GM12878 (cell line): Measurements from ENCODE around the gene REM2. TPM values are rescaled to one million over a fixed set of nuclear protein-coding genes. Genes with fewer than 3 reads are reported as not detected.

Experiments used
- BHLHE40 ChIP-seq, 2 experiments: fragments of 450-650 bp in 1 of 2; IDR thresholded peaks; 2 replicates each; pipeline ENCODE4 v1.6.1; 2011 to 2017; ENCODE audit warnings: low read depth in 2 of 2, borderline replicate concordance in 1 of 2, improper control_type of control experiment in 1 of 2, low read length in 1 of 2, mild to moderate bottlenecking in 1 of 2
- CEBPB ChIP-seq, 2 experiments: fragments of 150-350 bp in 1 of 2; IDR thresholded peaks; 2 replicates each; pipeline ENCODE4 v1.6.1; 2012 to 2014; ENCODE audit warnings: low read depth in 2 of 2, low read length in 2 of 2, borderline replicate concordance in 1 of 2, inconsistent platforms in 1 of 2
- CHD2 ChIP-seq: IDR thresholded peaks from 2 replicates; pipeline ENCODE4 v1.6.1; 2011; ENCODE audit warnings: low read depth, low read length, improper control_type of control experiment, borderline replicate concordance
- E4F1 ChIP-seq: fragments of 450-650 bp; IDR thresholded peaks from 2 replicates; pipeline ENCODE4 v1.6.1; 2018; ENCODE audit warnings: borderline replicate concordance, mild to moderate bottlenecking; ENCODE audit not compliant: partially characterized antibody
- EED ChIP-seq: sonication (generic); IDR thresholded peaks from 2 replicates; pipeline ENCODE4 v1.6.1; 2016; ENCODE audit warnings: antibody characterized with exemption, low read depth
- GABPA ChIP-seq: IDR thresholded peaks from 2 replicates; pipeline ENCODE4 v1.6.1; 2014; ENCODE audit warnings: antibody characterized with exemption, low read depth, mild to moderate bottlenecking, inconsistent platforms
- HCFC1 ChIP-seq: fragments of 150-350 bp; IDR thresholded peaks from 2 replicates; pipeline ENCODE4 v1.6.1; 2014; ENCODE audit warnings: low read length
- HSF1 ChIP-seq: fragments of 150-350 bp; IDR thresholded peaks from 2 replicates; pipeline ENCODE4 v1.6.1; 2014; ENCODE audit warnings: mild to moderate bottlenecking, low read depth, low read length
- IKZF2 ChIP-seq, 2 experiments: fragments of 450-650 bp; IDR thresholded peaks; 2 replicates each; pipeline ENCODE4 v1.6.1; 2017; ENCODE audit warnings: mild to moderate bottlenecking in 2 of 2, moderate library complexity in 2 of 2
- KDM1A ChIP-seq: fragments of 200-600 bp; sonication (generic); IDR thresholded peaks from 2 replicates; pipeline ENCODE4 v1.6.1; 2016; ENCODE audit warnings: borderline replicate concordance
- MYB ChIP-seq: fragments of 150-350 bp; IDR thresholded peaks from 2 replicates; pipeline ENCODE4 v1.6.1; 2014; ENCODE audit warnings: mild to moderate bottlenecking, low read depth, low read length, borderline replicate concordance
- NBN ChIP-seq: fragments of 450-650 bp; IDR thresholded peaks from 2 replicates; pipeline ENCODE4 v1.6.1; 2016
- NFYA ChIP-seq: IDR thresholded peaks from 2 replicates; pipeline ENCODE4 v1.6.1; 2011; ENCODE audit warnings: low read depth, mild to moderate bottlenecking, low read length, improper control_type of control experiment, borderline replicate concordance
- PBX3 ChIP-seq: IDR thresholded peaks from 2 replicates; pipeline ENCODE4 v1.6.1; 2011; ENCODE audit warnings: mild to moderate bottlenecking, low read depth, low read length, moderate library complexity; ENCODE audit not compliant: insufficient replicate concordance
- POLR2A ChIP-seq: IDR thresholded peaks from 2 replicates; pipeline ENCODE4 v1.6.1; 2011; ENCODE audit warnings: low read depth, mild to moderate bottlenecking, low read length
- RFX5 ChIP-seq: IDR thresholded peaks from 2 replicates; pipeline ENCODE4 v1.6.1; 2011; ENCODE audit warnings: low read depth, low read length, improper control_type of control experiment
- SMAD5 ChIP-seq: IDR thresholded peaks from 2 replicates; pipeline ENCODE4 v1.6.1; 2016; ENCODE audit warnings: antibody characterized with exemption, low read depth
- USF2 ChIP-seq: IDR thresholded peaks from 2 replicates; pipeline ENCODE4 v1.6.1; 2011; ENCODE audit warnings: low read depth, low read length, improper control_type of control experiment, borderline replicate concordance
- ZNF274 ChIP-seq: IDR thresholded peaks from one replicate; pipeline ENCODE4 v1.8.0; 2011; ENCODE audit not compliant: insufficient read length, insufficient read depth
- ZNF622 ChIP-seq: fragments of 450-650 bp; IDR thresholded peaks from 2 replicates; pipeline ENCODE4 v1.6.1; 2017; ENCODE audit warnings: mild to moderate bottlenecking, inconsistent platforms
- polyA plus RNA-seq, 11 experiments: library from polyadenylated mRNA; depleted of rRNA in 4 of 11; unstranded in 6 of 11; stranded (reverse) in 5 of 11; fragments of >200 nt; fragmentation: Nextera tagmentation in 4 of 11; fragmentation: Illumina TruSeq in 1 of 11; extraction: Ambion mirVana in 4 of 11; extraction: Trizol in 1 of 11; gene quantifications; 1 replicate in 1 of 11; 2 replicates in 10 of 11; pipeline versions ENCODE4 v1.2.1 to v1.2.3, GENCODE V29; 2011 to 2016; ENCODE audit warnings: inconsistent platforms in 2 of 11, missing spikeins in 2 of 11, low read depth in 1 of 11
- total RNA-seq, 4 experiments: library from RNA; depleted of rRNA in 3 of 4; stranded (reverse); fragments of >200 nt in 3 of 4; fragmentation: Illumina TruSeq in 1 of 4; extraction: Trizol in 1 of 4; gene quantifications; 2 replicates each; pipeline versions ENCODE4 v1.2.1 to v1.2.3, GENCODE V29; 2013 to 2021

Gene REM2
- total and polyA plus RNA-seq, 10 of the 15 experiments (the other 5 are each of a cell fraction or from before 2014, with no cell fraction given) = 0.27 to 1.5 (median 0.83) TPM

GRCh38 chr14:22887990-22888378 is 5.0 kb downstream of the REM2 start (continued):
- TF ChIP-seq USF2 = no peak
- TF ChIP-seq PBX3 = no peak
- TF ChIP-seq RFX5 = no peak
- no peak for TF ChIP-seq CEBPB (IDR thresholded peaks at IDR 0.05; ENCODE audit: borderline replicate concordance in 1 of 2, low read depth in 2 of 2, low read length in 2 of 2)
- no peak; the same call in 1 of the 2 replicates for TF ChIP-seq NBN
- TF ChIP-seq POLR2A = peak; percentile 86
- no peak for TF ChIP-seq GABPA
- no peak for TF ChIP-seq E4F1
- no peak for TF ChIP-seq HCFC1
- no peak for TF ChIP-seq ZNF622
- TF ChIP-seq CHD2 = 0 out of 2 replicates have a peak, but pooled peaks have one; percentile 16
- TF ChIP-seq BHLHE40 (IDR thresholded peaks at IDR 0.05; ENCODE audit: borderline replicate concordance in 1 of 2, low read depth in 2 of 2, low read length in 1 of 2) = peak; percentile 87 to 95
- no peak for TF ChIP-seq KDM1A
- TF ChIP-seq HSF1 = no peak
- TF ChIP-seq IKZF2 (IDR thresholded peaks at IDR 0.05) = peak in 1 of 2 experiments; percentile 16; a peak in 2 of 4 replicates
- TF ChIP-seq EED = peak; percentile 57; the same call in 1 of the 2 replicates
- no peak for TF ChIP-seq NFYA
- TF ChIP-seq ZNF274 = no peak
- TF ChIP-seq SMAD5 = 0 out of 2 replicates have a peak, but pooled peaks have one; percentile 29
- TF ChIP-seq MYB = no peak
